HG02885 (cell line): ENCODE measurements around the gene CA5A.
A peak's percentile ranks its signal among the peaks of the same experiment; 100 is the strongest.

ENCODE experiments used
- ATAC-seq: cut with Tn5 transposase; IDR thresholded peaks from one replicate; pipeline ENCODE4 v1.9.1; 2021; ENCODE audit warnings: mild to moderate bottlenecking; ENCODE audit not compliant: unreplicated experiment, poor library complexity

The CA5A gene

DNA sequence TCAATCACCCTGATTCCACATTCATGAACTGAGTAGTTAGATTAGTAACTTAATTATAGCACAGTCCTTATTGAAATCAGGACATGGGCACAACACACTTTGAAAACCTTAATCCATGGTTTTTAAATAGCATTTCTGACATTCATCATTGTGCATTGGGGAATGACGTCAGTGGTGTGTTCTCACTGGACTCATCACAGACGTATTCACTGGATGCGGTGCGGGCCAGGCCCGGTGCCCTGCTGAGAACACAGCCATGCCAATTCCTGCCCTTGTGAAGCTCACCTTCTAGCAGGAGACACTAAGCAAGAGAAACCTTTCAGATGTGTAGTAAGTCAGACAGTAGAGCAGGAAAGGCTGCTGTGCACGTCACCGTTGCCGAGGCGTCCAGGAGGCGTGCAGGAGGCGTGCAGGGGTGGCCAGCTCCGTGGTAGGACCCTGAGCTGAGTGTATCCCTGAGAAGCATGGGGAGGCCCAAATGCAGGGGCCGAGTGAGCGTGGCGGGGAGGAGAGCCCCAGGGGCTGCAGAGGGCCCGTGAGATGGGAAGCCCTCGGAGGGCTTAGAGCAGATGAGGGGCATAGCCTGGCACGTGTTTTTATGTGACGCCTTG lies 27.8 kb upstream of the CA5A start:
- ATAC-seq = no peak

DNA sequence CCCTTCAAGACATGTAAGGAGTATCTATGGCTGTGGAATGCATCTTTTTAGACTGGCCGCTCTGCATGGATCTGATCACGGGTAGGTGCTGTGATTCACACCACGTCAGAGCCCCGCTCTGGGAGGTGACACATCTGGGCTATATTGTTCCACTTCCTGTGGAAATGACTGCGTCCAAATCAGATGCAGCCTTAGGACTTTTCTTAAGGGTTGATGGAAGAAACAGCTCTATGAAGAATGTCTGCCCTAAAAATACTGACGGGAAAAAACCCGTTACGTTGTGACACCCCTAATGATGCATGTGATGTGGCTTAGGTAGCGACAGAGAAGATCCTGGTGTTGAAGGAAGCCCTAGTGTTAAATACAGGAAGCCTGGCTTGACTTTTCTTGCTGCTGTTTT lies 27.1 kb upstream of the CA5A start:
- no peak for ATAC-seq

DNA sequence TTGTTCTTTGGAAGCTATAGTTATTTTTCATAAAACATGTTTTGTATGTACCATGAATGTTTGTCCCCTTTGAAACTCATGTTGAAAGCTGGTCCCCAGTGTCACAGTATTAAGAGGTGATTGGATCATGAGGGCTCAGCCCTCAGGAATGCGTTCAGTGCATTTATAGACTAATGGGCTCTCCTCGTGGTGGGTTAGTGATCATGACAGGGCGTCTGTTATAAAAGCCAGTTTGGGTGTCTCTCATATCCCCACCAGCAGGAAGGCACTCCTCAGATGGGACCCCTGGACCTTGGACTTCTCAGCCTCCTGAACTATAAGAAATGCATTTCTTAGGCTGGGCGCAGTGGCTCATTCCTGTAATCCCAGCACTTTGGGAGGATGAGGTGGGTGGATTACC lies 25.3 kb upstream of the CA5A start:
- ATAC-seq = no peak

DNA sequence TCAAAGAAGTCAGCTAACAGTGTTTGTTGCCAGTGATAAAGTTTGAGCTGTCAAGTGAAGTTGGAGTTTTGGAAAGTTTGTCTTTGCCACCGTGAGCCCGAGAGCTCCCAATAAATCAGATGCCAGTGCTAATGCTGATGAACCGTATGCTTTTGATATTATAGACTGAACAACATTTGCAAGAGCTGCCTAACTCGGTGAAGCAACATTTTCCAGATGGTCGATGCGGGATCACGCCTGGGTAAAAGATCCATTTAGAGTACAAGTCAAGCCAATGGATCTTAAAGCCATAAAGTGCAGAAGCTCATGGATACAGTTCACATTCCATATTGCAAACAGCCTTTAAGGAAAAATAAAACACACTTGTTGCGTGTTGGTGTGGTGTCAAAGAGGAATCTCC lies 24.5 kb upstream of the CA5A start:
- ATAC-seq = no peak

DNA sequence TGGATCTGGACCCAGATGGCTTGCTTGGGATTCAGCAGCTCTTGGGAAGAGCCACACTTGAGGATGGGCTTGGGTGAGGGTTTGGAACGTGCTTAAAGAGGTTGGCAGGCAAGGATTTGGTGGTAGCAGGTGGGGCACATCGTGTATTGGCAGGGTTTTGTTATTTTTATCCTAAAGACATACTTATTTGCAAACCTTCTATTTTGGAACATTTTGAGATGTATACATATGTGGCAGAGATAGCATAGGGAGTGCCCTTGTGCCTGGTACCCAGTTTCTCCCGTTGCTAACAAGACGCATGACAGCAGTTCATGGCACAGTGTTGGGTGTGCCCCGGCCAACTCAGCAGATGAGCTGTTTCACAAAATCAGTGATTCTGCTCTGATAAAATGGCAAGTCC lies 24.0 kb upstream of the CA5A start:
- no peak for ATAC-seq

DNA sequence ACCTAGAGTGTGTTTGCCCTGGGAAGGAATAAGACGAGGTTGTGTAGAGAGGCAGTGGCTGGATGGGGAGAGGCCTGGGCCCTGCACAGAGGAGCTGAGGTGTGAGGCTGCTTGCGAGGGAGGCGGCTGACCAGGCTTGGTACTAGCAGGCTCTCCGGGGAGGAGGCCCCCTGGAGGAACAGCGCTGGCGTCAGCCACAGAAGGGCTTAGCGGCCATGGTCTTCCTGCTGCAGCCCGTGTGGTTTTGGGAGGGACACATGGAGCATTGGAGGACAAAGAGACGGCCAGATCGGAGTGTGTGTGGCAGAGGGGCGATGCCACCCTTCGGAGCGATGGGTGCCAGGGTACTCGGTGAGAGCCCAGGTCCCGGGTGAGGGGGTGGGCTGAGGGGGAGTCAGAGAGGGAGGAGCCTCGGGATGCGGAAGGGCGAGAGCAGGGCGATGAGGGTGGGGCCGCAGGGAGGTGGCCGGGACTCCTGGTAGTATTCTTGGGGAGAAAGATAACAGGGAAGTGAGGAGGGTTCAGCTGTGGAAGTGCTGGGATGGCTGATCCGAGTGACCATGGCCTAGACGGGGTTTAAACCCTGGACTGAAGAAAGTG lies 23.2 kb upstream of the CA5A start:
- ATAC-seq = no peak

DNA sequence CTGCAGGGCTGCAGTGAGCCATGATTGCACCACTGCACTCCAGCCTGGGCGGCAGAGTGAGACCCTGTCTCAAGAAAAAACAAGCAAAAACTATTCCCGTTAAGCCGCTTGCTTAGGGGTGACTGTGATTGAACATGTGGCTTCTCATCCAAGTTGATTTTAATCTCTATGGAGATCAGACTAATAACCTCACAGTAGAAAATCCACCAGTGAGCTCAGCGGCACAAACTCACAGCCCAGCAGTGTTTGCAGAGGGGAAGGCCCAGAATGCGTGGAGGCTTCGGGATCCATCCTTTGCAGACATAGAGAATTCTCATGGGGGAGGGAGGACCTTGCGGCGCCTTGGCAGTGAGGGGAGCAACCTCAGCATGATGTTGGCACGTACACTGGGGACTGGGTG lies 22.3 kb upstream of the CA5A start:
- ATAC-seq = no peak

DNA sequence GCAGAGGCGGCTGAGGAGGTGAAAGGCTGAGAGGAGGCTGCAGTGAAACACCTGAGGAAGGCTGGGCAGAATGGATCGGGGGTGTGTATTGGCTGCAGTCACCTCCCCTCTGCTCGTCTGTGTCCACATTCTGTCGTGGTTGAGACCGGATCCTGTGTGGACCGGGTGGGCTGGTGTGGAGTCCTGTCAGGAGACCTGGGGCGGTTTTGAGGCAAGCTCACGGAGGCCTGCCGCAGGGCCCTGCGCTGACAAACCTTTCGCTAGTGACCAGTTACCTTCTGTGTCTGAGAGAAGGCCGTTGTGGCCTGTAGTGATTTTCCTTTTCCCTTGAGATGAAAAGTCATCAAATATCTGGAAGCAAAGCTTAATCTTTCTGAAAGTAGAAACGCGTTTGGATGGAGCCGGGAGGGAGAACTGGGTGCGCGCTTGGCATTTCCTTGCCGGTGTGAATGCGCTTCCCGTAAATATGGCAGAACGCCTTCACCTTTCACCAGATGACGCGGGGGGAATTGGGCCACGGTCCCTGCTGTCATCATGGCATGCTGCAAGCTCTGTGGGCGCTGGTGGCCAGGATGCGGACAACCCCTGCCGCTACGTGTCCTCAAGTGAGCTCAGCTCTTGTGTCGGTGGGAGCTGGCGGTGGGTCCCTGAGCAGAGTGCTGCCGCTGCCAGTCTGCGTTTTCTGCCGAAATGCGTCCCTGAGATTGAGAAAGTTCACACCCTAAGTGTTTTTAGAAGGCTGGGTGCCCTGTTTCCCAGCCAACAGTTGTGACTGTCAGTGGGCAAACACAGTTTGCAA lies 21.2 kb upstream of the CA5A start:
- no peak for ATAC-seq

DNA sequence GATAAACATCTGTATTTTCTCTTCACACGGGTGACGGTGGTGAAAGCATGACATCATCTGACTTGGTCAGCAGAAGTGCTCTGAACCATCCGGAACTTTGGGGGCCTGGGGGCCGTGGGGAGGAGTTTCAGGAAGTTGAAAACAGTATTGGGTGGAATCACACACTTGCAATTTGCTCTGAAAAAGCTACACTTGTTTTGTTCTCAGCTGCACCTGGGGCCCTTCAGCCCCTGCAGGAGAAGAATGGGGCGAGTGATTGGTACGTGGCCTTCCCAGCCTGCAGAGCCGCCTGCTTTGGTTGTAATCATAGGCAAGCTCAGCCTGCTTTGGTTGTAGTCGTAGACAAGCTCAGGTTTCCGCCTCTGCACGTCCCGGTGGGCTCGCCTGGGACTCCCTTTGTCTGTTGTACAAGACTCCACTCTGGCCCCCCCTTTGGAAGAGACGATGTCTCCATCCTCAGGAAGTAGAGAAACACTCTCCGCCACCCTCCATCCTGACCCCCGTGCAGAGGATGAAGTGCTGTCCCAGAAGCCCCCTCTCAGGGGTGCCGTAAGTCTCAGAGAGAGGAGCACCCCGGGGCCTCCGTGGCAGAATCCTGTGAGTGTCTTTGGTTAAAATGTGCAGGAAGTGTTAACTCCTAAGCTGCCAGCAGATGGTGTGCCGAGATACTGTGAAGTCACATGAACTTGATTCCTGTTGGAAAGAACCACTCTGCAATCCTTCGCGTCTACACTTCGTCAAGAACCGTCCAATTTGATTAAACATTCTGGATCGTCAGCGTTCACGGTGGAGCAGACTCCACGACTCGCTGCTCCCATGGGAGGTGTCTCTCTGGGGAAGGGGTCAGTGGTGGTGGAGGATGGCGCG lies 20.3 kb upstream of the CA5A start:
- no peak for ATAC-seq

DNA sequence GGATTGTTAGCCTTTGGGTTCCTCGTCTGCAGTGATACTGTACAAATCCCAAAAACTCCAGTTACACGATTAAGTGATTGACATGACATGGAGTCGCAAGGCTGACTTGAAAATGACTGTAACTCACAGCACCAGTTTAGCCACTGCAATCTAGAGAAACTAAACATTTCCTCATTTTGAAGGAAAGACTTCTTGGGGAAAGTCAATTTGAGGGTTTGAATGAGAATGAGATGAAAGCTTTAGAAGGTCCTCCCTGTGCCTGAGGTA lies 19.7 kb upstream of the CA5A start:
- no peak for ATAC-seq

DNA sequence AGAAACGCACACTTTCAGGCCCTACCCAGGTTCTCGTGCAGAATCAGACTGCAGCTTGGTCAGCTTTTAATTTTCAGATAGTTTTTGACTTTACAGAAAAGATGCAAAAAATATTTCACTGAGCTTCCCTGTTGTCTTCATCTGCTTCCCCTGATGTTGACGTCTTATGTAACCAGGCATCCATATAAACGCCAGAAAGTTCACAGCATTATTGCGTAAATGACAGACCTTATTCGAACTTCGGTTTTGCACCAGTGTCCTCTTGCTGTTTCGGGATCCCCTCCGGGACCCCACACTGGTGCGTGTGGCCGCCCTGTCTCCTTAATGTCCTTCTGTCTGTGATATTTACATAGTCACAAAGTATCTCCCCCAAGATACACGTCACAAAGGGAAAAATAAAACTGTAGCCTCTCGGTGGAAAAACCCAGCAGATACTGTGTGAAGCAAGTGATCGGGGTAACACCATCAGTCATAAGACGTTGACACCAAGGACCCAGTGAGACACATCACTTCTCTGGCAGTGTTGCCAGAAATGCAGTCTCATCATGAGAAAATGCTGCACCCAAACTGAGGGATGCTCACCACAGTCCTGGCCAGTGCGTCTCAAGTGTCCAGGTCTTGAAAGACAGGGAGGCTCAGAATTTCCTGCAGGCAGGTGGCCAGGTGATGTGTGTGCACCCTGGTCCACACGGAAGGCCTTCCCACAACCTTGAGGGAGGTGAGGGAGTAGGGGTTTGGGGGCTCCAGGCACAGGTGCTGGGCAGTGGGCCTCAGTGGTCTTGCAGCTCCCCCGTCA lies 19.2 kb upstream of the CA5A start:
- ATAC-seq = no peak

DNA sequence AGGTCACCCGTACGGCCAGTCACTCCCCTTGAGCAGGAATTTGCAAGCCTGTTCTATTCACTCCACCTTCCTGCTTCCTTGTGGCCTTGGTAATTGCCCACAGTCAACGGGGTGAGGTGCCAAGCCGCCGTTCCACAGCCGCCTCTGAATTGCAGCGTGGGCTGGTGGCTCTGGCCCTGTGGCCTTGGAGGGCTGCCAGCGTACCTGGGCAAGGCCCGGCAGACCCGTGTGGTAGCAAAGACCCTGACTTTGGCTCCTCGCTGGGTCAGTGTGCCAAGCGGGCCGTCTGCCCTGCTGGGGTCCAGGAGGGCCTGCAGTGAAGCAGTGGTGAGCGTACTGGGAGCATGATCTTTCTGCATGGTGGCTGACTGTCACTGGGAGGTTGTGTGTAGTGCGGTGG lies 18.5 kb upstream of the CA5A start:
- no peak for ATAC-seq

DNA sequence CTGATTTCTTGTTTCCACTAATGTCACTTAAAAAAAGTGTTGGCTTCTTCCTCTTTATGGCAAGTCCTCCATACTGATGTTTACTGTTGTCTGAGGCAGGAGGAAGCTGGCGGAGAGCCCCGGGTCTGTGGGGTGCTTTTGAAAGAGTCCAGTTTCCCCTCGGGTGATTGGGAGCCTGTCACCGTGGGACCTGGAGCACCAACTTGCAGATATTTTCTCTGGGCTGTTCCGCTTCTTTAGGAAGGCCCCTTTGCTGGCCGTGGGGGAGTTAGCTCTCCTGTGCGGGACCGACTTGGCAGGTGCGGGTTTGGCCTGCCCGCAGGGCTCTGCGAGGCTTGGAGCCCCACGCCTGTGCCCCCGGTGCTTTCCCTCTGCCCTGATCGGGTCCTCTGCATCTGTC lies 18.0 kb upstream of the CA5A start:
- no peak for ATAC-seq

DNA sequence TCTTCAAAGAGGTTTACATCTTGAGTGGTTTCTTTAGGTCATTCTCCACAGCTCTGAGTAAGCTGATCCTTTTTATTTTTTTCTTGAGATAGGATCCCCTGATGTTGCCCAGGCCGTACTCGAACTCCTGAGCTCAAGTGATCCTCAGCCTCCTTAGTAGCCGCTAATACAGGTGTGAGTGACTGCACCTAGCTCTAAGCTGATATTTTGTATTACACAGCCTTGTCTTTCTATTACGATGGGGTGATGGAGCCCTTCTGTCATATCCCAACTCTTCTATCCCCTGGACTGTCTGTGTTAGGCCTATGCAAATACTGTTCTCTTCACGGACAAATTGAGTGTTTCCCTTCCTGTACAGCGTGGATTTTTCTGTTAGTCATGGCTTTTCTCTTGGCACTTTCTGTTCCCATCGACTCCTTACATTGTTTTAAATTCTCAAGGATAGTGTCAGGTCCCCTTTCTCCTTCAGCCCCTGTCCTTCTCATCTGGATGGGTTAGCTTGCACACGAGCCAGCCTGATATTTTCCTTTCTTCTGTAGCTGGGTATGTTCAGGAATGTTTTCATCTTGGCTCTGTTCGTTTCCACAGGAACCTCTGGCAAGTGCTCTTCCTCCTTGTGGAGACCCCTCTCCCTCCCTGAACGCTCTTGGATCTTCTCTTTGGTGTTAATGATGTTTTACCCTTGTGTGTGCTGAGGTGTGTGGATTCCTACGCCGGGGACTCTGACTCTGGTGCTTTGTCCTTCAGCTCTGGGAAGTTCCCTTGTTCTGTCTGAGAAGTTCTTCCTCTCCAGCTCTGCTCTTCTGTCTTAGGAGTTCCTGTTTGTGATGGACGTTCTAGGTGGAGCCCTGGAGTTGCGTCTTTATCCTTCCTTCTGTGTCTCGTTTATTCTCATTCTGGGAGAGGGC lies 17.2 kb upstream of the CA5A start:
- no peak for ATAC-seq

DNA sequence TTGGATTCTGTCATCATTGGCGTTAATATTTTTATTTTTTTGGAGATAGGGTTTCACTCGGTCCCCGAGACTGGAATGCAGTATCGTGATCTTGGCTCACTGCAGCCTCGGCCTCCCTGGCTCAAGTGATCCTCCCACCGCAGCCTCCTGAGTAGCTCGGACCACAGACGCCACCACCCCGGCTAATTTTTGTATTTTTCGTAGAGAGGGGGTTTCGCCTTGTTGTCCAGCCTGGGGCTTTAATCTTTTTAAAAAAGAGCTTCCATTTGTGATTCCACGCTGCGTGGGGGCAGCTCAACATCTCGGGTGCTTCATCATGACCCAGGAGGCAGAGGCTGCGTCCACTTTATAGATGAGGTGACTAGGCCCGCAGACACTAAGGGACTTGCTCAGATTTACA lies 16.4 kb upstream of the CA5A start:
- no peak for ATAC-seq

DNA sequence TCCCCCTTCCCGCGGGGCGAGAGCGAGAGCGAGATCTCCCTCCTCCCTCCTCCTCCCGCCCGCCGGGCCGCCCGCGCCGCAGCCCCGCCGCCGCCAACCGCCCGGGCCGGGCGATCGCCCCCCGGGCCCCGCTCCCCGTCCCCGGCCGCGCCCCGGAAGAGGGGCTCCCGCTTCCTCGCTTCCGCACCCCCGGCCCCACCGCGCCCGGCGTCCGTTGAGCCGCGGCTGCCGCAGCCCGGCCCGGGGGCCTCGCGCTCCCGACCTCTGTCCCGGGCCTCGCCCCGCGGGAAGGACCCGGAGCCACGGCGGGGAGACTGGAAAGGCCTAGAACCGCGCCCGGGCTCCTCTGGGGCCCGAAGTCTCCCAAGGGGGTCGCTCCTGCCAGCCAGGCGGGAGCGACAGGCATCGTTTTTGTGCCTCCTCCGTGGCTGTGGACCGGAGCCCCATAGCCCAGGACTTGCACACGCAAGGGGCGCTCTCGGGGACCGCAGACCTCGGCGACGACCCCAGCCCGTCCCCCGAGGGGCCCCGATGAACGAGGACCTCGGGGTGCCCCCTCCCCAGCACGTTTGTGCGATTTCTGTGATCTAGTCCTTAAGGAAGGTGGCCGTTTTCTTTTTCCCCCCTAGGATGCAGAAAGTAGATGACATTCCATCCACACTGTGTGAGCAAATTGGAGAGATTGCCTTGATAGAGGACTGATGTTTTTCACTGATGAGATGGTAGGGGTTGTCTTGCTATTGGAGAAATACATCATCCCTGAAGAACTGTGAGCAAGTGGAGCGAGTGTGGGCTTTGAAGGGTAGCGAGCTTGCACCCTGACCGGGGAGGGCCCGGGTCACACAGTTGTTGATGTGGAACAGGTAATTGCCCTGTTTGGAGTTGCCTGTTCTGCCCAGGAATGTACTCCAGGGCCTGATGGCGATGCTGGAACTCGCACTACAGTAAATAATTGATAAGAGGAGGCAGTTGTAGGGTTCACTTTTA lies 15.5 kb upstream of the CA5A start:
- ATAC-seq = peak; percentile 1

DNA sequence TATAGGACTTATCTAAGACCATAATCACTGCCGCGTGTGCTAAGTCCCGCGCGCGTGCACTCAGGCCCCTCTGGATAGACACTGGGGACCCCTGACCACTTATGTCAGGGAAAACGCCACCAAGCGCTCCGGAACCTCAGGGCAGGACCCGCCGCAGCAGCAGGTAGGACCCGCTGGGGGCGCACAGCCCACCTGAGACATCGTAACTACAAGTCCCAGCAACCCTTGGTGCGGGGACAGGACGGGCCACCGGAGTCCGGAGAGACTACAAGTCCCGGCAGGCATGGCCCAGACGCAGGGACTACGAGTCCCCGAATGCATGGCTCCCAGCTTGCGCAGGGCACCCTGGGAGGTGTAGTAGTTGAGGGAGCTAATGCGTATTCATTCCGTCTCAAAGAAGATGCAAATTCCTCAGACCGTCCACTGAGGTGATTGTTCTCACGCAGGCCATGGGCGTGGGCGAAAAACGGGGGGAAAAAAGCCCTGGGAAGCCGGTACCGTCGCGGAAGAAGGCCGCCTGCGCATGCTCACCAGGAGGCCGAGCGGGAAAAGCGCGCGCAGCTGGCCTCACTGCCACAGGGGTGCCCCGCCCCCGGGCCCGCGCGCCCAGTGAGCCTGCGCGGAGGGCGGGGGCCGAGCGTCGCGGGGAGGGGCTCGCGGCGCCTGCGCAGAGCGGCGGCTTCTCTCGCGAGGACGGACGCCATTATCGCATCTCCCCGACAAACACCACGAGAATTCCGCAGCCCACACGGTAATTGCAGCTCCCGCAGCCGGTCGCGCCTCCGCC lies 14.6 kb upstream of the CA5A start, which contains the start of gene BANP:
Gene BANP, plus strand, starts transcription at position 670 of the 787 bp plus-strand sequence. CDS start 23,682 bp downstream, outside the sequence.
- ATAC-seq = peak; percentile 83
